Umbilical cord (tissue), 2 donors: Measurements from ENCODE around the gene MIGA1. TPM values are rescaled to one million over a fixed set of nuclear protein-coding genes. Genes with fewer than 3 reads are reported as not detected.
"Not testable (repeated sequence)": the region's sequence is repeated elsewhere in the genome, so short reads cannot be mapped to it uniquely, and the experiment has no call there.

ENCODE experiments used
- DNase-seq: peaks from one replicate; pipeline ENCODE4 v3.0.0-alpha.2; 2015; ENCODE audit warnings: low spot score
- total RNA-seq: library from RNA; depleted of rRNA; stranded (reverse); fragments of >200 nt; gene quantifications from one replicate; pipeline ENCODE4 v1.2.3, GENCODE V29; 2014; ENCODE audit warnings: low replicate concordance; ENCODE audit not compliant: insufficient read depth

MIGA1 gene, protein sequence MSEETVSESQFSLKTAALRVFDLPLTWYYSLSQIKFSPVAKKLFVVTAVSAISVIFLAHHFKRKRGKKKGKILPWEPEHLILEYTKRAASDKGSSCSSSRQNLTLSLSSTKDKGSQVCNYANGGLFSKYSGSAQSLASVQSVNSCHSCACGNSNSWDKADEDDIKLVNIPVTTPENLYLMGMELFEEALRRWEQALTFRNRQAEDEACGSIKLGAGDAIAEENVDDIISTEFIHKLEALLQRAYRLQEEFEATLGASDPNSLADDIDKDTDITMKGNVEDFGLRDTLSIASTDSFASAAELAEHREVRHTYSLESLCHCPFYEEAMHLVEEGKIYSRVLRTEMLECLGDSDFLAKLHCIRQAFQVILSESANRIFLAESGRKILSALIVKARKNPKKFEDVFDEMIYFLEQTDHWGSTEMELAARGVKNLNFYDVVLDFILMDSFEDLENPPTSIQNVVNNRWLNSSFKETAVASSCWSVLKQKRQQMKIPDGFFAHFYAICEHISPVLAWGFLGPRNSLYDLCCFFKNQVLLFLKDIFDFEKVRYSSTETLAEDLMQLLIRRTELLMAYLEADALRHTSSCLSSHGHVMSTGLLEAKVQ
- total RNA-seq = 26.0 TPM

DNA sequence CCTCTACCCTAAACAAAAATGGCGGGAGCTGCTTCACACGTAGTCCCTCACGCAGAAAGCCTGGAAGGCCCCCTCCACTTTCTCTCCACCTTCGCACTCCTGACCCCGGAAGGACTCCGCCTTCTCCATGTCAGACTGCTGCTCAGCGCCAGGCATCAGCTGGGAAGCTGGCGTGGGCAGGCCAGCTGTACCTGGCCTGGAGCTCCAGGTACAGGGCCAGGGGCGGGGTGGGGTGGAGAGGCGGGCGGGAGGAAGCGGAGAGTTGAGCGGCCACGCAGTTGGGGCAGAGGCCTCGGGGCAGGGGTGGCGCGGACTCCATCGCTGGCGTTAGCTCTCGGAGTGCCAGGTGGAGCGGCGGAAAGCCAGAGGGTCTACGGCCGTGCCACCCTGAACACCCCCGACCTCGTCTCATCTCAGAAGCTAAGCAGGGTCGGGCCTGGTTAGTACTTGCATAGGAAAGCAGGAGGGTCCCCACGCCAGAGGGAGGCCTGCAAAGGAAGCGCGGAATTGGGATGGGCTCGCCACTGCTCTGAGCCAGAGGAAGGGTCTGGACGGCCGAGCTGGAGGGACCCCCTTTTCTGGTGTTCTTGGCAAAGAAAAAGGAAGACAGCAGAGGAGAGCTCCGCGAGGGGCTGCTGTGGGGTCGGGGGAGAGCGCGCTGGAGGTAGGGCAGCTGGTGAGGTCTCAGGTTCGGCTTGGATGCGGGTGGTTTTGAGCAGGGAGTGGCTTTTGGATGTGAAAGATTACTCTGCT is at the start of gene MIGA1:
TSS of gene MIGA1 (plus strand) at position 121 of the 753 bp plus-strand sequence. CDS start 3,604 bp downstream, outside the sequence.
- DNase-seq = peak; percentile 96

DNA sequence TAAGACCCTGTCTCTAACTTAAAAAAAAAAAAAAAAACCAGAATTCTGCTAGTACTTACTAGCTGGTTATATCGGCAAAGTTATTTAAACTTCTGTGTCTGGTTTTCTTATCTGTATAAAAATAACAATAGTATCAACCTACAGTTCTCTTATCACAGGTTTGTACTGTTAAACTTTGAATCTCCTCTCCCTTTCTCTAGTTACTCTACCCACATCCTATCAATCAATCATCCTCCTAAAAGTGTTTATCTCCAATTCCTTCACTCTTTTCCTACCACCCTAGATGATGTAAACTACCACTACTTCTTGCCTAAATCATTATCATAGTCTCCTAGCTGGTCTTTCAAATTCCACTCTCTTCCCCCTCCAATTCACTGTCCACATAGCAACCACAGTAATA is 47.4 kb upstream of the MIGA1 start:
- no peak for DNase-seq

DNA sequence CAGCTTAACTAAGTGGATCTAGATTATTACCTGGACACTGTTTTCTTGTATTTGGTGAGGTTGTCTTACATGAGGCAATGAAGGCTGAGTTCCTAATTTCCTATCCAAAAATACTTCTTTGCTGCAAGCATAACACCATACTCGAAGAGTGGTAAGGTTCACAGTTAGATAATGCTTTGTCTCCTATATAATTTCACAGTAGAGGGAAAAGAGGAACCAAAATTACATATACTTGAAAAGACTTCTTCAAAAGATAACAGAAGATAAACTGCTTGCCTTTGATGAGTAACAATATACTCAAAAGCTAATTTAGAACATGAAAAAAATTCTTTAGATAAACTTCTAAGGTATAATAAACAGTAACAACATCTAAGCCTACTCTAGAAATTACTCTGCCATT is 40.2 kb upstream of the MIGA1 start:
- no peak for DNase-seq

DNA sequence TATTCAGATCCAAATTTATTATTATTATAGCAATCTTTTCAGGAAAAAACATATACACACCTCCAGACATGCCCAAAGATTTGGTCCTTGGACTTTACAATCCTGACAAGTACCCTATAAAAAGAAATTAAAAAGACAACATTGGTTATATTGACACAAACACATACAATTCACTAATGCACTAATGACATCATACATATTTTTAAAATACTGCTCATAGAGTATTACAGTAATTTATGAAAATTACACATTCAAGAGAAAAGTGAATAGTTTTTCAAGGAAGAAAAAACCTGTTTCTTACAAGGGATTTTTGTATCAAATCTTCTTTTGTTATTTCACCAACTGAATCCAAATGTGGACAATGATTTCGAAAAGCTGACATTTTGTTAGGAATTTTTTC is 38.1 kb upstream of the MIGA1 start:
- no peak for DNase-seq

DNA sequence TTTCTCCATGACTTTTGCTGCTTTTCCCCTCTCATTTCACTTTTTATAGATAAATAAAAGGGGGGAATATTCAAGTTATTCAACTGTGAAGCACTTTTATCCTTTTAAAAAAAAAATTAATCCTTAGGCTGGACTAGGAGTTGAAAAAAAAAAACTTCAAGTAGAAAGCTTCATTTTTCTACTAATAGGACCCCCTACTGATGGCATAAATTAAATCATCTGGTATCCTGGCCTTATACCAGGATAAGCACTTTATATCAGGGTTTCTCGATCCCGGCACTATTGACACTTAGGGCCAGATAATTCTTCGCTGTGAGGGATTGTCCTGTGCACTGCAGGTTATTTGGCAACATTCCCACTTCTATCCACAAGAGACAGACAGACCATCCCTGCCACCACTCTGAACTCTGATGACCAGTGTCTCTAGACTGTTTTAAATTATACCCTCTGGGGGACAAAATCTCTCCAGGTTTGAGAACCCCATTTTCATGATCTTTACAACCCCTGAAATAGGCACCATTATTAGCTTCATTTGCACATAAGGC is 37.4 kb upstream of the MIGA1 start:
- DNase-seq = no peak

DNA sequence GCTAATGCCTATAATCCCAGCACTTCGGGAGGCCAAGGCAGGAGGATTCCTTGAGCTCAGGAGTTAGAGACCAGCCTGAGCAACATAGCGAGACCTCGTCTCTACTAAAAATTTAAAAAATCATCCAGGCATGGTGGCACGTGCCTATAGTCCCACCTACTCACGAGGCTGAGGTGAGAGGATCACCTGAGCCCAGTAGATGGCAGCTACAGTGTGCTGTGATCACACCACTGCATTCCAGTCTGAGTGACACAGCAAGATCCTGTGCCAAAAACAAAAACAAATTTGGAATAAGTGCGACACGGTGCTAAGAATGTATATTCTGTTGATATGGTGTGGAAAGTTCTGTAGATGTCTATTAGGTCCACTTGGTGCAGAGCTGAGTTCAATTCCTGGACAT is 34.9 kb upstream of the MIGA1 start:
- DNase-seq = no peak

DNA sequence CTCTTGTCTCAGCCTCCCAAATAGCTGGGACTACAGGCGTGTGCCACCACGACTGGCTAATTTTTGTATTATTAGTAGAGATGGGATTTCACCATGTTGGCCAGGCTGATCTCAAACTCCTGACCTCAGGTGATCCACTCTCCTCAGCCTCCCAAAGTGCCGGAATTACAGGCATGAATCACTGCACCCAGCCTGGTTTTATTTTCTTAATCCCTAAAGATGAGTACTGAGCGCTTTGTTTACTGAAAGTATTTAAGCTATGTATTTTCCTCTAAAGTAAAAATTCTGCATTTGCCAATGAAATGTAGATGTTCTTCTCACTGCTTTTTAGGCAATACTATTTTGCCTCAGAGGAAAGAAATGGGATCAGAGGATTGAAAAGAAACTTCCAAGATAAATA is 30.0 kb upstream of the MIGA1 start:
- DNase-seq = not testable (repeated sequence)

DNA sequence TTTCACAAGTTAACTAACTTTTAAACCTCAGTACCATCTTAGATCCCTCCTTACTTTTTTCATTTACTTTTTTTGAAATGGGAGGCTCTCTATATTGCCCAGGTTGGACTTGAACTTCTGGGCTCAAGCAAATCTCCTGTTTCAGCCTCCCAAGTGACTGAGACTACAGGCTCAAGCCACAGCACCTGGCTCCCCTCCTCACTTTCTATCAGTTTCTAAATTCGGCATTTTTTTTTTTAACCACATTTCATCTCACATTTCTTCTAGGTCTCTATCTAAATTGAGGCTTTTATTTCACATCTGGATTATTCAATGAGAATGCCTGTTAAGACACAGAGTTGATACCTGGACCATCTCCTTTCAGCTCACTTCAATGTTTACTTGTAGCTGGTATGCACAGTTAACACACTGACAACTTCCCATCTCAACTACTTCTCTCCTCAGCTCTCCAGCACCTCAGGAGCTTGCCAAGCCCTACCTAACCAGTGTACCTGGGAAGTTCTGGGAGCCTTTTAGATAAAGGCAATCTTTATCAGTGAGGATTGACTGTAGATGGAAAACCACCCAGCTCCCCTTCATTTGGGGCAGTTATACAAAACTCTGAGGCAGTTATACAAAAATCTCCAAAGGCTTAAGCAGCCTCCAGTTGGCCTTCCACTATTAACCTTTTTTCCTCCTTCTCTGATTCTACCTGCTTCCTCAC is 23.2 kb upstream of the MIGA1 start:
- DNase-seq = no peak

DNA sequence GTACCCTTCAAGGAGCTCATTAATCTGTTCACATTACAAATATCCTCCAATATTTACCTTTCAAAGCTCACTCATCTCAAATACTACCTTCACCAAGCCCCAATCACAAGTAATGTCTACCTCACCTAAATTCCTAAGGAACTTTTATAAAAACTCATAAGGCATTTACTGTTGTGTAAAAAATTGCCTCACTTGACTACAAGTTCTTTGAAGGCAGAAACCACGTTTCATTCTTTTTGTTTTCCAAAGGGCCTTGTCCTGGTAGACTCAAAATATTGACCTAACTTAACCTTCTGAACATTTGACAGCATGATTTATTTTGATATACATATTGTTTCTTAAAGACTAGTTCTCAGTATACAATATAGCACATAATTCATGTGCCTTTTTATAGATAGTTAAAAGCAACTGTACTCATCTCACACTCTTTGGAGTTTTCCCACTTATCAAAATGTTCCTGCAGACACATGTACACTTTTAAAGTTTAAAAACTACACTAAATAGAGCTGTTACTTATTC is 22.3 kb upstream of the MIGA1 start:
- DNase-seq = no peak

DNA sequence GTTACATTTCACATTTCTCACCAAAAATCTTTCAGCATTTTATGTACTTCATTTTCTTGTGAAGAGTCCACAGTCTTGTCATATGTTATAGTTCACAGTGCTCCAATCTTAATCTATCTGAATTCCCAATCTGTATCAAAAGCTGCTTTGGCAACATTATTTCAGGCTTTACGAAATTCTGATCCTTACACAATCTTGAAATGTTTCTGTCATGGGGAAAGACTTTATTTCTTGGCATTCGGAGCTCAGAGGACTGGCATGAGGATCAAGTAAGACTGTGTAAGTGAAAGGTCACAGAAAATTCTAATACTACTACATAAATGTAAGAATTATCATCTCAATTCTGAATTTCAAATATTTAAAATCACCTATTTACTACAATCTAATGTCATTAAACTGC is 21.8 kb upstream of the MIGA1 start:
- DNase-seq = peak; percentile 84

DNA sequence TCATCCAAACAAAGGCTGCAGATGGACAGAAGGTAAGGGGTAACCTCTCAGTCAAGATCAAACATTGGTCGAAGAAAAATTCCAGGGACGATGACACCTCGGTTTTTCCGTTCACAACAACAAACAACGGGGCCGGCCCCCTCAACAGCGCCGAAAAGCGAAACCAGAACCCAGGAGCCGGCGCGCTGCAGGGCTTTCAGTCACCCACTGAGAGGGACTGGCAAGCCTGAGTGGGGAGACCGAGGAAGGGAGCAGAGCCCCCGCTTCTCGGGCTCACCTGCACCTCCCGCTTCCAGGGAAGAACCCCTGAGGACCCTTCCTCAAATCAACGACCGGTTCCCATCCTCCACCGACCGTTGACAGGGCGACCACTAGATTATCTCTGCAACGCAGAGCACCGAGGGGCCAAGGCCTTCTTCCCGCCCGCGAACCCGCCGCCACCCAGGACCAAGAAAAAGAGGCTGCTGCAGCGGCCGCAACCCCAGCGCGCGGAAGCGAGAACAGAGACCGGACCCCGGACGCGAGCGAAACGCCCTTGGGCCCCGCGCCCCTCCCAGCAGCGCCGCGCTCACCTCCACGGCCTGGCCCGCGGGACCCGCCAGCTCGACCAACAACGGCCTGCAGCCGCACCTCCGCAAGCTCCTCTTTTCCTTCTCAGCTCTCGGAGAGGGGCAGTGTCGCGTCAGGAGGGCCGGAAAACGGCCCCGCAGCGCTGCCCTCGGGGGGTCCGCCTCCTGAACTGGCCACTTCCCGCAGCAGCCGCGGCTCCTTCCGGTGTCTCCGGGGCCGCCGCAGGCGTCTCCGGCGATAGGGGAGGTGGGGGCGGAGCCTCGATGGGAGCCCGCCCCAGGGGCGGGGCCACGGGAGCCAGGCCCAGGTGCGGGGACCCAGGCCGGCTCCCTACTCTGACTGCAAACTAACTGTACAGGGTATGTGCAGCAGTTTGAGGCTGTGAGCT is 20.1 kb upstream of the MIGA1 start, which contains the start of gene USP33:
TSS of gene USP33 (minus strand) at position 782 of the 958 bp plus-strand sequence. CDS start 18,155 bp downstream, outside the sequence.
- DNase-seq = peak; percentile 91

DNA sequence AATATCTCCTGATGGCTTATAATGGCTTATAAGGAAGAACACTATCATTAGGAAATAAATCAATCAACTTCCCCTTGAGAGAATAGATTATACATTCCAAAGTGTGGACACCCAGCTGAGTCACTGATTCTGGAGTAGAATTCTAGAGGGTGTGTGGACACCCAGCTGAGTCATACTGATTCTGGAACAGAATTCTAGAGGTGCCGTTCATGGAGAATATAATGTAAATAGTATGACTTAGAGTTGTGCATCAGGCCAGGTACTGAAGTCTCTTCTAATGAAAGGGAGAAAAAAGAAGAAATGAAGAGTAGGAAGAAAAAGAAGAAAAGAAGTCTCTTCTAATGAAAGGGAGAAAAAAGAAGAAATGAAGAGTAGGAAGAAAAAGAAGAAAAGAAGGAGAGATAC is 17.4 kb upstream of the MIGA1 start:
- no peak for DNase-seq

DNA sequence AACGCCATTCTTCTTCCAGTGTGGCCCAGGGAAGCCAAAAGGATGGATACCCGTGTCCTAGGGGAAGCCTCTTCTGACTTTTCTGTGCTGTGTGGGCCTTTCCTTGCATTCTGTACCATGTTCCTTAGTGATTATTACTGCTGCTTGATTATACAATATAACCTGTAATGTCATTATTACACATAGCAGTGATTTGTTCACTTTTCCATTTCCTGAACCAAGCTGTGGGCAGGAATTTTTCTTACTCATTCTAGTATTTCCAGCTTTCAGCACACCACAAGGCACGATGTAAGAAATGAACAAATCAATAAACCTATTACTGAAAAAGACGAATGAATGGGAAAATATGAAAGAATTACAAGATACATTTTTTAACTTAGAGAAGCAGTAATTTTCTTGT is 11.4 kb upstream of the MIGA1 start:
- DNase-seq = no peak

DNA sequence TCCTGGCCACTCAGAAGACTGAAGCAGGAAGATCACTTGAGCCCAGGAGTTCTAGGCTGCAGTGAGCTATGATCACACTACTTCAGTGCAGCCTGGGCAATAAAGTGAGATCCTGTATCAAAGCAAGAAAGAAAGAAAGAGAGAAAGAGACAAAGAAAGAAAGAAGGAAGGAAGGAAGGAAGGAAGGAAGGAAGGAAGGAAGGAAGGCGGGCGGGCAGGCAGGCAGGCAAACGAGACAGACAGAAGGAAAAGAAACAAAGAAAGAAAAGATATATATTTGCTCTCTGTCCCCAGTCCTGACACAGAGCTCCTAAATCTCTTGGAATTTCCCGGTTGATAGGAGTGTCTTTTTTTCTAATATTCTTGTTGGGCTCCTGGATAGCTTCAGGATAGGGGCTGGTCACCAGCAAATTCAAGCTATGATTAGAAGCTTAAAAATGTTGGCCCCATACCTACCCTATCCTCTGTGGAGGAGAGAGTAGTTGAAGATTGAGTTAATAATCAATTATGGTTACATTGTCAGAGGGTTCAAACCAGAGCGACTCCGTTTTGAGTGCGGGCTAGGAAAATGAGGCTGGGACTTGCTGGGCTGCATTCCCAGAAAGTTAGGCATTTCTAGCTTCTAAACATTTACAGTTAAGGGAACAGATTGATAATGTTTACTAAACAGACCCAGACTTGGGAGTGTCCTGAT is 3.3 kb upstream of the MIGA1 start:
- DNase-seq = no peak

DNA sequence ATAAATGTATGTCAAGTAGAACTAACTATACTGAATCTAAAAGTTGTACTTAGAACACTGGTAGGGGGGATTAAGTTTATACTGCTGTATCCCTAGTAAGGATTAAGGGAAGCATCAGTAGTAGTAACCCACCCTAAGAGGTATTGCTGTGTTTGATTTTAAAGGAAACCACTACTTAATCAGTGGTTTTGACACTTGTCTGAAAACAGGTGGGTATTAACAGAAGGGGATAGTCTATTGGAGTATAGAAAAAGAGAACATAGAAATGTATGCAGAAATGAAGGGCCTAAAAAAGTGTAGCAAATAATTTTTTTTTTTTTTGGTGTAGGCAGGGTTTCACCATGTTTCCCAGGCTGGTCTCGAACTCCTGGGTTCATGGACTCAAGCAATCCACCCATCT is 2.2 kb downstream of the MIGA1 start:
- DNase-seq = no peak

DNA sequence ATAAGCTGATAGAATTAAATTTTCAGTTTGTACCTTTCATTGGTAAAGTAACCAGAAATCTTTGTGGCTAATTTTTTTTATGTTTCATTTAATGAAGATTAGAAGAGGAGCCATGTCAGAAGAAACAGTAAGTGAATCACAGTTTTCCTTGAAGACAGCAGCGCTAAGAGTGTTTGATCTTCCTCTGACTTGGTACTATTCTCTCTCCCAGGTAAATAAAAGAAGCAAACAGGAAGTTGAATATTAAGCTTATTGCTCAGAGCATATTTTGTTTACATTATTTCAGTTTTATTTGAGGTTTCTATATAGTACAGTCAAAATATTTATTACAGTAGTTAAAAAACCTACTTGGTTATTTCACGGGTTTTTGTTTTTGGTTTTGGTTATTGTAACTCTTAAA is 3.7 kb downstream of the MIGA1 start:
- no peak for DNase-seq

DNA sequence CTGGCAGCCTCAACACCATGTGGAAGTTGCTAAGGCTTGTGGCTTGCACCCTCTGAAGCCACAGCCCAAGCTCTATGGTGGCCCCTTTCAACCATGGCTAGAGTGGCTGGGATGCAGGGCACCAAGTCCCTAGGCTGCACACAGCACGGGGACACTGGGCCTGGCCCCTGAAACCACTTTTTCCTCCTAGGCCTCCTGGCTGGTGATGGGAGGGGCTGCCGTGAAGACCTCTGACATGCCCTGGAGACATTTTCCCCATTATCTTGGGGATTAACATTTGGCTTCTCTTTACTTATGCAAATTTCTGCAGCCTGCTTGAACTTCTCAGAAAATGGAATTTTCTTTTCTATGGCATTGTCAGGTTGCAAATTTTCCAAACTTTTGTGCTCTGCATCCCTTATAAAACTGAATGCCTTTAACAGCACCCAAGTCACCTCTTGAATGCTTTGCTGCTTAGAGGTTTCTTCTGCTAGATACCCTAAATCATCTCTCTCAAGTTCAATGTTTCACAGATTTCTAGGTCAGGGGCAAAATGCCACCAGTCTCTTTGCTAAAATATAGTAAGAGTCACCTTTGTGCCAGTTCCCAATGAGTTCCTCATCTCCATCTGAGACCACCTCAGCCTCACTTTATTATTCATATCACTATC is 6.8 kb downstream of the MIGA1 start:
- DNase-seq = not testable (repeated sequence)

DNA sequence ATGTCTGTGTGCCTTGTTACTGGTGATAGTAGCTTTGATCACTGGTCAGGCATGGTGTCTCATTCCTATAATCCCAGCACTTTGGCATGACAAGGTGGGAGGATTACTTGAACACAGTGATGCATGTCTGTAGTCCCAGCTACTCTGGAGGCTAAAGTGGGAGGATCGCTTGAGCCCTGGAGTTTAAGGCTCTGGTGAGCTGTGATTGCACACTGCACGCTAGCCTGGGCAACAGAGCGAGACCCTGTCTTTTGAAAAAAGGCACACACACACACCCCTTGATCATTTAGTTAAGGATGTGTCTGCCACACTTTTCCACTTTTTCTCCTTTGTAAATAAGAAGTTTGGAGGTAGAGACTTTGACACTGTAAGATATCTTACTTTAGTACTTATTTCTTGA is 15.1 kb downstream of the MIGA1 start:
- DNase-seq = no peak
